Astrocyte of the cerebellum (primary cell): ENCODE results near the gene FAU.
A peak's percentile ranks its signal among the peaks of the same experiment; 100 is the strongest.

Experiments used
- DNase-seq: peaks from one replicate; pipeline ENCODE4 v3.0.0-alpha.2; 2011; ENCODE audit warnings: low read depth
- H3K4me3 ChIP-seq: 2 replicates; pipeline ENCODE4 v1.5.1; 2011; ENCODE audit warnings: mild to moderate bottlenecking, low read depth, low read length, moderate library complexity
- in situ Hi-C: cut with HindIII; loops from 2 replicates; pipeline ENCODE4 v1.10.0; 2017; ENCODE audit warnings: low sequenced_read_pairs
- TF ChIP-seq, protein P1 (sequence below): IDR thresholded peaks from 2 replicates; pipeline ENCODE4 v1.5.1; 2012; ENCODE audit warnings: low read length, low read depth, moderate library complexity, mild to moderate bottlenecking; ENCODE audit errors: missing control alignments

The FAU gene

DNA sequence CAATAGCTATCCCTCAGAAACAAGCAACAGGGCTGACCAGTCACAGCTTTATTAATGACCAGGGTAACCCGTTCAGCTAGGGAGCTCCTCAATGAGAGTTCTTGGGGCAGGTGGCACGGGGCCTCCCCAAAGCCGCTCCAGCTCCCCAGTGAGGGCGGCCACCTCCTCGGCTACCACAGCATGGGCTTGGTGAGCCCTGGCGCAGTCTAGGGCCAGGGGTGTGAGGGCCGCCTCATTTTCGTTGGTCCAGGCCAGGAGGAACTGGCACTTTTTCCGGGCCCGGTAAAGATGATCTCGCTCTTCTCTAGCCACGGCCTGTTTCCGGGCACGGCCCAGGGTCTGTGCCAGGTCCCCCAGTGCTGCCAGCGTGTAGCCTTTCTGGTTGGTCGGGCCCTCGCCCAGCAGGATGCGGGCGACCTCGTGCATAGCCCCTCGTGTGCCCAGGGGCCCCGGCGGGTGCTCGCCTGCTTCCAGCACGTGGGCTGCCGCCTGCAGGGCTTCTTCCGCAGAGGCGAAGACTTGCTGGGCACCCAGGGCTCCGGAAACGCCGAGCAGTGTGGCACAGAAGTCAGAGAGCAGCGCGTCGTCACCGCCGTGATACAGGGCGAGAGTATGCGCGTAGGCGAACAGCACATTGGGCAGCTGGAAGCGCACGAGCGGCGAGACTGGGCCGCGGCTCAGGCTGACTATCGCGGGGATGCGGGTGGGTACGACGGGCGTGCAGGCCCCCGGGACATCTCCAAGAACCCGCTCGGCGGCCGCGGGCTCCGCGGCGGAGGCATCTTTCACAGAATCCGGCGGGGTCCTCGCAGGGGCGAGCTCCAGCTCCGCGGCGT is 5.3 kb downstream of the FAU start:
- DNase-seq: no peak
- in situ Hi-C loops: no loop called here
- TF ChIP-seq, protein P1, sequence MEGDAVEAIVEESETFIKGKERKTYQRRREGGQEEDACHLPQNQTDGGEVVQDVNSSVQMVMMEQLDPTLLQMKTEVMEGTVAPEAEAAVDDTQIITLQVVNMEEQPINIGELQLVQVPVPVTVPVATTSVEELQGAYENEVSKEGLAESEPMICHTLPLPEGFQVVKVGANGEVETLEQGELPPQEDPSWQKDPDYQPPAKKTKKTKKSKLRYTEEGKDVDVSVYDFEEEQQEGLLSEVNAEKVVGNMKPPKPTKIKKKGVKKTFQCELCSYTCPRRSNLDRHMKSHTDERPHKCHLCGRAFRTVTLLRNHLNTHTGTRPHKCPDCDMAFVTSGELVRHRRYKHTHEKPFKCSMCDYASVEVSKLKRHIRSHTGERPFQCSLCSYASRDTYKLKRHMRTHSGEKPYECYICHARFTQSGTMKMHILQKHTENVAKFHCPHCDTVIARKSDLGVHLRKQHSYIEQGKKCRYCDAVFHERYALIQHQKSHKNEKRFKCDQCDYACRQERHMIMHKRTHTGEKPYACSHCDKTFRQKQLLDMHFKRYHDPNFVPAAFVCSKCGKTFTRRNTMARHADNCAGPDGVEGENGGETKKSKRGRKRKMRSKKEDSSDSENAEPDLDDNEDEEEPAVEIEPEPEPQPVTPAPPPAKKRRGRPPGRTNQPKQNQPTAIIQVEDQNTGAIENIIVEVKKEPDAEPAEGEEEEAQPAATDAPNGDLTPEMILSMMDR: no peak
- H3K4me3 ChIP-seq: peak overlapping the region; percentile 85

- H3K4me3 ChIP-seq: no peak overlapping the region
- TF ChIP-seq, protein P1: no peak
- DNase-seq: no peak
- in situ Hi-C loops: no loop called here
Observed at GRCh38 chr11:65115361-65116082, 6.4 kb downstream of the FAU start.

GRCh38 chr11:65114538-65115171 is 7.3 kb downstream of the FAU start:
- no peak overlapping the region for H3K4me3 ChIP-seq
- no peak for DNase-seq
- in situ Hi-C loops: no loop called here
- TF ChIP-seq, protein P1: no peak

- TF ChIP-seq, protein P1: no peak
- in situ Hi-C loops: no loop called here
- DNase-seq: no peak
- no peak overlapping the region for H3K4me3 ChIP-seq
Observed at GRCh38 chr11:65113839-65114238, 8.1 kb downstream of the FAU start.

DNA sequence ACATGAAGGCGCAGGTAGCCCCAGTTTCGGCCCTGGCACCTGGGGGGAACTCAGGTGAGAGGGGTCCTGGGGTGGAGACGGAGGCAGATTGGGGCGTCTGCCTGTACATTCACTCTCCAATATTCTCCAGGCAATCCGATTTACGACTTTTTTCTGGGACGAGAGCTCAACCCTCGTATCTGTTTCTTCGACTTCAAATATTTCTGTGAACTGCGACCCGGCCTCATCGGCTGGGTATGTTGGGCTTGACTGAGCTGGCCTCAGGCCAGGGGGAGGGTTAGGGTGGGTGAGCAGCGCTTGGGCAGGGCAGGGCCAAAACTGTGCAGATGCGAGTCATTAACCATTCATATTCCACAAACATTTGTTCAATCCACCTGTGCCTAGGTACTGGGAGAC is 8.6 kb downstream of the FAU start:
- peak overlapping the region; percentile 56 for H3K4me3 ChIP-seq
- DNase-seq: no peak
- in situ Hi-C loops: no loop called here
- TF ChIP-seq, protein P1: no peak

DNA sequence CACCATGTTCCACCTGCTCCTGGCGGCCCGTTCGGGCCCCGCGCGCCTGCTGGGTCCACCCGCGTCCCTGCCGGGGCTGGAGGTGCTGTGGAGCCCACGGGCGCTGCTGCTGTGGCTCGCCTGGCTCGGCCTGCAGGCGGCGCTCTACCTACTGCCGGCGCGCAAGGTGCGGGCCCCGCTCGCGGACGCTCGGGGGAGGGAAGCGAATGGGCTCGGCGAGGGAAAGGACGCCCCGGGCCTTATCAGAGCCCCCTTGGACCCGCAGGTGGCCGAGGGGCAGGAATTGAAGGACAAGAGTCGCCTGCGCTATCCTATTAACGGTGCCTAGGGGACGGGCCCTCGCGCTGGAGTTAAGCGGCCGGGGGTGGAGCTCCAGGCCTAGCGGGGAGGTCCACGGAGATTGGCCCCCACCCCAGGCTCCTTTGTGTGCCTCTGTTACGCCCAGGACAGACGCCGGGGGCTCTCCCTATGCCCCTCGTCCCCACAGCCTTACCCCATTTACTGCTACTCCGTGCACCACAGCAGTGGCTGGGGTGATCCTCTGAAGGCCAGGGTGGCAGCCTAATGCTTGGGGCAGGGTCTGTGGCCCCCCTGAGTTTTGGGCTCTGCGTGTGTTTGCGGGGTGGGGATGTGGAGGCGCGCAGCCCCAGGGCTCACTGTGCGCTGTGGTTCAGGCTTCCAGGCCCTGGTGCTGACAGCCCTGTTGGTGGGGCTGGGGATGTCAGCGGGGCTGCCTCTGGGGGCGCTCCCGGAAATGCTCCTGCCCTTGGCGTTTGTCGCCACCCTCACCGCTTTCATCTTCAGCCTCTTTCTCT is 9.2 kb downstream of the FAU start:
- TF ChIP-seq, protein P1: peak; percentile 84
- peak overlapping the region; percentile 56 for H3K4me3 ChIP-seq
- DNase-seq: no peak
- in situ Hi-C loops: no loop called here
